KG1 (cell line): ENCODE data around the gene OSTN.
"Not testable (repeated sequence)": the region's sequence is repeated elsewhere in the genome, so short reads cannot be mapped to it uniquely, and the experiment has no call there.

Experiments used
- DNase-seq: peaks from one replicate; lab custom pipeline; 2025; lab: John Stamatoyannopoulos, UW

The OSTN gene

GRCh38 chr3:191263850-191264249 lies 64.8 kb downstream of the OSTN start:
- DNase-seq: no peak

- DNase-seq: no peak
Measured at GRCh38 chr3:191268737-191269136, 69.7 kb downstream of the OSTN start.

GRCh38 chr3:191269289-191270085 lies 70.4 kb downstream of the OSTN start:
- no peak for DNase-seq

GRCh38 chr3:191275244-191275643 lies 76.2 kb downstream of the OSTN start:
- not testable (repeated sequence) for DNase-seq

GRCh38 chr3:191275751-191276150 lies 76.7 kb downstream of the OSTN start:
- no peak for DNase-seq

GRCh38 chr3:191280111-191280510 lies 81.1 kb downstream of the OSTN start:
- DNase-seq: no peak

- no peak for DNase-seq
Measured at GRCh38 chr3:191280882-191281281, 81.8 kb downstream of the OSTN start.

GRCh38 chr3:191282251-191283185 lies 83.5 kb downstream of the OSTN start:
- DNase-seq: no peak

GRCh38 chr3:191283400-191283799 lies 84.4 kb downstream of the OSTN start:
- DNase-seq: no peak

GRCh38 chr3:191290311-191291025 lies 91.4 kb downstream of the OSTN start:
- no peak for DNase-seq

GRCh38 chr3:191292243-191293015 lies 93.4 kb downstream of the OSTN start:
- DNase-seq: no peak

- no peak for DNase-seq
Measured at GRCh38 chr3:191294291-191294690, 95.2 kb downstream of the OSTN start.

- DNase-seq: no peak
Measured at GRCh38 chr3:191296041-191296541, 97.0 kb downstream of the OSTN start.

GRCh38 chr3:191298846-191299245 lies 99.8 kb downstream of the OSTN start:
- no peak for DNase-seq

GRCh38 chr3:191300422-191300821 lies 101.4 kb downstream of the OSTN start:
- no peak for DNase-seq

GRCh38 chr3:191301017-191301416 lies 102.0 kb downstream of the OSTN start:
- DNase-seq: no peak

GRCh38 chr3:191301782-191302411 lies 102.9 kb downstream of the OSTN start:
- no peak for DNase-seq

- no peak for DNase-seq
Measured at GRCh38 chr3:191302451-191302850, 103.4 kb downstream of the OSTN start.

- no peak for DNase-seq
Measured at GRCh38 chr3:191303596-191303995, 104.6 kb downstream of the OSTN start.

GRCh38 chr3:191306428-191306827 lies 107.4 kb downstream of the OSTN start:
- no peak for DNase-seq

GRCh38 chr3:191307341-191307740 lies 108.3 kb downstream of the OSTN start:
- no peak for DNase-seq
